ENCODE data around the gene RTCA.
A peak's percentile ranks its signal among the peaks of the same experiment; 100 is the strongest.
"Not testable (repeated sequence)": the region's sequence is repeated elsewhere in the genome, so short reads cannot be mapped to it uniquely, and the experiment has no call there.

The RTCA gene

DNA sequence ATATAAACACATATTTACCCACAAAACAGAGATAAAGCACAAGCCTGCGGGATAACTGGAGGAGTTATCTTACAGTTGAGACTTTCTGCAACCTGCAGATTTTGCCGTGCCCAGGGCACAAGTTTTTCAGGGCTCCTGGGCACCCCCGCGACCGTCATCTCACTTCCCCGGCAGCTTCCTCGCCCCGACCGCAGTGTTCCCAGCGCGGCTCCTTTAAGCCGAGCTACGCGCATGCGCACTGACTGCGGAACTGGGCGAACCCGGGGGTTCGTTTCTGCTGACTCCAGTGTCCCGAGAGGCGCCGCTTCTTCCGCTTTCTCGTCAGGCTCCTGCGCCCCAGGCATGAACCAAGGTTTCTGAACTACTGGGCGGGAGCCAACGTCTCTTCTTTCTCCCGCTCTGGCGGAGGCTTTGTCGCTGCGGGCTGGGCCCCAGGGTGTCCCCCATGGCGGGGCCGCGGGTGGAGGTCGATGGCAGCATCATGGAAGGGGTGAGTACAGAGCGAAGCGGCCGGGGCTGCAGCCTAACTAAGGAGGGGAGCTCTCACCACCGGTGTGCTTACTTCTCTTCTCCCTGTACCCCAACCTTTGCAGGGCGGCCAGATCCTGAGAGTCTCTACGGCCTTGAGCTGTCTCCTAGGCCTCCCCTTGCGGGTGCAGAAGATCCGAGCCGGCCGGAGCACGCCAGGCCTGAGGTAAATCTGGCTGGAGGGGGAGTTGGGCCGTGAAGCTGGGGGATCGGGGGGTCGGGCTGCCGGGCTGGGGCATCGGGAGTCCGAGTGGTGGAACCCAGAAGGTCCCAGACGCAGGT, at the start of gene RTCA:
TSS of gene RTCA (plus strand) at position 286 of the 810 bp plus-strand sequence. CDS start at position 446, 160 bp downstream.
- peak; percentile 86 for DNase-seq (ENCODE audit: low read depth, low spot score)

DNA sequence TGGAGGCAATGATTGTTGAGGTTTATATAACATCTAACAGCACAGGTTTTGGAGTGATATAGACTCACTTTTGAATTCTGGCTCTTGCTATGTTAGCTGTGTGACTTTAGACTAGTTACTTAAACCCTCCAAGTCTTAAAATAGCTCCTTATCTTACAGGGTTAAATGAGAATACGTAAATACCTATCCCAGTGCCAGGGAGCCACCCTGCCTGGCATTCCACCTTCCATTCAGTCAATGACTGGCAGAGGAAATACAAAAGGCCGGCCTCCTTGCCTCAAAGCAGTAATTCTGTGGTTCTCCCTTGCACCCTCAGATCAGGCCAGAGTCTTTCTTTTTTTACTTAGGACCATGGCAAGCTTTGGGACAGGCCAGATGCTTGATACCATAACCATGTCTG, 48.2 kb upstream of the RTCA start:
- DNase-seq (ENCODE audit: low read depth, low spot score), result no peak

DNA sequence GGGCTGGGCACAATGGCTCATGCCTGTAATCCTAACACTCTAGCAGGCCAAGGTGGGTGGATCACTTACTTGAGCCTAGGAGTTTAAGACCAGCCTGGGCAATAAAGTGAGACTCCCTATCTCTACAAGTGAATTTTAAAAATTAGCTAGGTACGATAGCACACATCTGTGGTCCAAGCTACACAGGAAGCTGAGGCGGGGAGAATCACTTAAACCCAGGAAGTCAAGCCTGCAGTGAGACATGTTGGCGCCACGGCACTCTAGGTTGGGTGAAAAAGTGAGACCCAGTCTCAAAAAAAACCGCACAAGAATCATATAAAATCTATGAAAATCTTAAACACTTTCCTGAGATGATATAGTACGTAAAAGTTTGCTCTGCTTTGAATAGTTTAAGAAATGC, 46.6 kb upstream of the RTCA start:
- DNase-seq (ENCODE audit: low read depth, low spot score), result no peak

DNA sequence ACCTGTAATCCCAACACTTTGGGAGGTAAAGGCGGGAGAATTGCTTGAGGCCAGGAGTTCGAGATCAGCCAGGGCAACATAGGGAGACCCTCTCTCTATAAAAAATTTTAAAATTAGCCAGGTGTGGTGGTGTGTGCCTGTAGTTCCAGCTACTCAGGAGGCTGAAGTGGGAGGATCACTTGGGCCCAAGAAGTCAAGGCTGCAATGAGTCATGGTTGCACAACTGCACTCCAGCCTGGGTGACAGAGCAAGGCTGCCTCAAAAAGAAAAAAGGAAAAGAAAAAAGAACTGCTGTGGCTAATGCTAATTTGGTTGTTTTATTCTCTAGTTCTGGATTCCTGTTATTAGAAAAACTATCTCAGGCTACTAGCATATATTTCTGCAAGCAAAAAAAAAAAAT, 46.1 kb upstream of the RTCA start:
- no peak for DNase-seq (ENCODE audit: low read depth, low spot score)

DNA sequence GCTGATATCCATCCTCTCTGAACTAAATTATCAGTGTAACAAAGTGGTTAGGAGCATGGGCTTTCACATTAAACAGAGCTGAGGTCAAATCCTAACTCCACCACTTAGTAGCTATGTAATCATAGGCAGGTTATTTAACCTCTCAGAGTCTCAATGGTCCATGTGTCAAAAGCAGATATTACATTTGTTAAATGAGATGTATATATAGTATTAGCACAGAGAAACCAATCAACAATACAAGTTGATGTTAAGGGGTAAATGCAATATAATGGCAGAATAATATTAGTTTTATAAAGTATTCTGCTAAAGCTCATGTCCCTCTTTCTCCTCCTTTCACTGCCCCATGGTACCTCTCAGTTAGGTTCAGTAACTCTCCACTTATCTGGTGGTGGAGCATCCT, 43.6 kb upstream of the RTCA start:
- no peak for DNase-seq (ENCODE audit: low read depth, low spot score)

DNA sequence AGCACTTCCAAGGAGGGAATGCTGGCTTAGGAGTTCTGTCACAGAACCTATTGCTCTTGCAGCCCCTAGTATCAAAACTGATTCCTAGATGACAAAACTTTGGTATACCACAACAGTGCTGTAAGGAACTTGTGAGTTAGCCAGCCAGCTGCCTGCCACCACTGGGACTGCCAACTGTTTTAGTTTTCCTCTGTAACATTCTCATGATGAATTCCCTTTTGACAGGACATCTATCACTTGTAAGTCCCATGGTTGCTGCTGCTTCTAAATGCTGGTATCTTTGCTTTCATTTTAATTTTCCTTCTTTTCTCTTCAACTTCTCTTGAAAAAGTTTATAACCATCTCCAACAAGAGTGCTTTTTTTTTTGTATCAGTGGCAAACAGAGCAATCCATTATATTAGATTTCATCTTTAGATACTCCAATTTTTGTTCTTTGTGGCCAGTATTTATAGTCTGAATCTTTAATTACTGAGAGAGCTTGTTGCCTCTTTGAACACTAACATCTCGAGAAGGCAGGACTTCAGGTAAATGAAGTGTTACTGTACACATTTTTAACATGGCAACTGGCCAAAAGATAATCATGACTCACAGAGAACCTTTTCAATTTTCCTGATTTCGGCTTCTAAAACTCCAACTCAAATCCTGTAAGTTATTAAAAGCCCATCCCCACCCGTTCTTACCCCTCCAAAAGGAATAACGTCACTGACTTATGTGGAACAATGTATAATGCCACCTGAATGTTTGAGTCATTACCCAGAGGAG, 36.2 kb upstream of the RTCA start:
- no peak for DNase-seq (ENCODE audit: low read depth, low spot score)

- DNase-seq (ENCODE audit: low read depth, low spot score), result no peak
Measured at GRCh38 chr1:100230765-100231164, 35.3 kb upstream of the RTCA start.

GRCh38 chr1:100231721-100232120, 34.3 kb upstream of the RTCA start:
- no peak for DNase-seq (ENCODE audit: low read depth, low spot score)

- no peak for DNase-seq (ENCODE audit: low read depth, low spot score)
Measured at GRCh38 chr1:100232156-100232555, 33.9 kb upstream of the RTCA start.

GRCh38 chr1:100233566-100233965, 32.5 kb upstream of the RTCA start:
- DNase-seq (ENCODE audit: low read depth, low spot score), result not testable (repeated sequence)

- DNase-seq (ENCODE audit: low read depth, low spot score), result no peak
Measured at GRCh38 chr1:100234432-100234831, 31.6 kb upstream of the RTCA start.

GRCh38 chr1:100237091-100237490, 28.9 kb upstream of the RTCA start:
- DNase-seq (ENCODE audit: low read depth, low spot score), result no peak

GRCh38 chr1:100239961-100240360, 26.1 kb upstream of the RTCA start:
- no peak for DNase-seq (ENCODE audit: low read depth, low spot score)

DNA sequence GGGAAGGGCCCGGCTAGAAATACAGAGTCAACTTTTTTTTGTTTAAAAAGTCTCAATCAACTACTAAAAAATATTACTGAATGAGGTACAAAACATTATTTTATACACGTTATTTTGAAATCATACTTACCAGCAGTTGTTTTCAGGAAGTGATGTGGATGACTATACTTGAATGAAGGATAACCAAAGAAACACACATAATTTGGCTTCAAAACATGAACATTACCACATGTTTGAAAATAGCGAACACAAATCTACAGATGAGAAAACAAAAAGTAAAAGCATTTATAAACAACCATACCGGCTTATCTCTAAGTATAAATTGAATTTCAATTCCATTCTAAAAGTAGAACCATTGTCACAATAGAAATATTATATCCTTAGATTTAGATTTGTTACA, 25.4 kb upstream of the RTCA start:
- DNase-seq (ENCODE audit: low read depth, low spot score), result no peak

- DNase-seq (ENCODE audit: low read depth, low spot score), result no peak
Measured at GRCh38 chr1:100246738-100247137, 19.3 kb upstream of the RTCA start.

- no peak for DNase-seq (ENCODE audit: low read depth, low spot score)
Measured at GRCh38 chr1:100249155-100249536, 16.9 kb upstream of the RTCA start.

DNA sequence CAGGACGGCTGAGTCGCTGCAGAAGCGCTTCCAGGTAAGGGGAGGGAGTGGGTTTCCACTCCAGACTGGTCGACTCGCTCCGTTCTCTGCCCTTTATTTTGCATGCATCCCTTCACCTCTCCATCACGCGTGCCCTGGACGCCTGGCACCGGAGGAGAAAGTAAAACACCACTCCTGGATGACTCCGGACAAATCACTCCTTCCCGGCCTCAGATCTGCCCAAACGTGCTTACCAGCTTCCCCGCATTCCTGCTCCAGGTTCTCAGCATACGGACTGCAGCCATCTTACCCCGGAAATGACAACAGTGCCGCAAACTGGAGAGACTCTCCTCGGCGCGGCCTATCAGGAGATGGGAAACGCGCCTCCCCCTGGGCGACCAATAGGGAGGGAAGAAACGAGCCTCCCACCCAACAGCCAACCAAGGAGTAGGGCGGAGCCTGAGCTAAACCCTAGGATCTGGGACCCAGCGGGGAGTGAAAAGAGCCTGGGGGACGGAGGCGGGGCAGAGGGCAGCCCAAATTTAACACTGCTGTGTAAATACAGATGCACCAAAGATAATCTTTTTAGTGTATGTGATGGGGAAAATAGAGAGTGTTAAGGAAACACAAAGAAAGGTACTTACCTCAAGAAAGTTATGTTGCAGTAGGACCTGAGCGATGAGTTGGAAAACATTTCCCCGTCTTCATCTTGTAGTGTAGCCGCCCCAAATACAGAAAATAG, 16.3 kb upstream of the RTCA start, which contains the start of gene DBT:
TSS of gene DBT (minus strand) at position 298 of the 721 bp plus-strand sequence. CDS start at position 284, 14 bp downstream.
- DNase-seq (ENCODE audit: low read depth, low spot score), result peak; percentile 87

GRCh38 chr1:100250264-100250663, 15.8 kb upstream of the RTCA start:
- no peak for DNase-seq (ENCODE audit: low read depth, low spot score)

GRCh38 chr1:100250807-100251206, 15.2 kb upstream of the RTCA start:
- DNase-seq (ENCODE audit: low read depth, low spot score), result no peak

DNA sequence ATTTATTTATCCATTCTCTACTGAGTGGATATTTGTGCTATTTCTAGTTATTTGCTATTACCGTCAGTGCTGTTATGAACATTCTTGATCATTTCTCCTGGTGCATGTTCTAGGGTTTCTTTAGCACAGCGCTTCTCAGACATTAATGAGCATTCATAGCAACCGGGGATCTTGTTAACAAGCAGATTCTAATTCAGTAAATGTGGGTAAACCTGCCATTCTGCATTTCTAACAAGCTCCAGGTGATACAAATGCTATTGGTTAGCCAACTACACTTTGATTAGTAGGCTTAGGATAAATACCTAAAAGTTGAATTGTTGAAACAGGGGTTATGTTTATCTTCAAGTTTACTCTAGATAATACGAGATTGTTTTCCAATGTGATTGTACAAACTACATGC, 13.1 kb upstream of the RTCA start:
- no peak for DNase-seq (ENCODE audit: low read depth, low spot score)

- no peak for DNase-seq (ENCODE audit: low read depth, low spot score)
Measured at GRCh38 chr1:100253552-100253951, 12.5 kb upstream of the RTCA start.

DNA sequence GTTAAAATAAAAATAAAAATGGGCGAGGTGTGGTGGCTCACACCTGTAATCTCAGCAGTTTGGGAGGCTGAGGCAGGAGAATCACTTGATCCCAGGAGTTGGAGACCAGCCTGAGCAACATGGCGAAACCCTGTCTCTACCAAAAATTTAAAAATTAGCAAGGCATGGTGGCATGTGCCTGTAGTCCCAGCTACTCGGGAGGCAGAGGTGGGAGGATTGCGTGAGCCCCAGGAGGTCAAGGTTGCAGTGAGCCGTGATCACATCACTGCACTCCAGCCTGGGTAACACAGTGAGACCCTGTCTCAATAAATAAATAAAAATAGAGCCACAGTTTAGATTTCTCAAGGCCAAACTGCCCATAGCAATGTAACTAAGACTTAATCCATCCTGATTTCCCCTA, 9.7 kb upstream of the RTCA start:
- not testable (repeated sequence) for DNase-seq (ENCODE audit: low read depth, low spot score)
